ENCODE measurements around the gene KLHDC7B. TPM values are rescaled to one million over a fixed set of nuclear protein-coding genes. Genes with fewer than 3 reads are reported as not detected.

Gene KLHDC7B
- total and polyA plus RNA-seq, 2 donors (not counting 3 experiments of a cell fraction or from before 2014, with no cell fraction given): not detected

- Histone ChIP-seq H3K9me1 (replicated peaks; ENCODE audit: control insufficient read depth, extremely low read depth, insufficient read depth, low read length) (no peaks in the 10 kb centered on the region), H3K36me3 (ENCODE audit: control insufficient read depth in 2 of 2, extremely low read depth in 1 of 2, insufficient read depth in 2 of 2, low read length in 2 of 2) (peaks cover 0 to 22% of the 10 kb centered on the region in 2 experiments), H3K9me3 (replicated peaks; ENCODE audit: control insufficient read depth, insufficient read depth, low read length) (no peaks in the 10 kb centered on the region), H3K79me2 (ENCODE audit: control insufficient read depth, insufficient read depth, low read length) (peaks cover 10% of the 10 kb centered on the region), H3K4me3 (replicated peaks in 1 of 3; ENCODE audit: insufficient read depth in 1 of 3, low read depth in 1 of 3, low read length in 3 of 3) (peak overlapping the region; percentile 45 to 66 (median 47)), H3K27me3 (ENCODE audit: control insufficient read depth in 2 of 2, insufficient read depth in 2 of 2, low read length in 2 of 2) (peaks cover 0 to 6% of the 10 kb centered on the region in 2 experiments), H3K27ac (ENCODE audit: insufficient read depth, low read depth, low read length) (peak overlapping the region; percentile 7), H3K4me1 (ENCODE audit: control insufficient read depth, extremely low read depth, insufficient read depth, low read length) (peaks cover 18% of the 10 kb centered on the region), H3K9ac (replicated peaks; ENCODE audit: extremely low read depth, insufficient read depth, low read length) (peak overlapping the region; percentile 26), H2AFZ (ENCODE audit: low read depth, low read length) (peak overlapping the region; percentile 75), H3K4me2 (ENCODE audit: insufficient read depth, low read length) (peak overlapping the region; percentile 45), H4K20me1 (replicated peaks; ENCODE audit: control insufficient read depth, extremely low read depth, insufficient read depth, low read length) (no peaks in the 10 kb centered on the region)
- POLR2A ChIA-PET: interaction anchor here (0.7 to 1.5 kb wide), 3 partner anchors 12 to 57 kb away, joined by 4 to 12 read pairs (median 7); partner anchors contain the start of genes CHKB, LMF2 and NCAPH2
- TF ChIP-seq CTCF (IDR thresholded peaks at IDR 0.05; ENCODE audit: extremely low read depth in 1 of 2, insufficient read depth in 1 of 2, low read depth in 1 of 2, low read length in 2 of 2) (peak in 1 of 2 donors; percentile 70), EZH2 (IDR thresholded peaks at IDR 0.05; ENCODE audit: borderline replicate concordance, low read depth, low read length, severe bottlenecking) (no peak), POLR2AphosphoS5 (IDR thresholded peaks at IDR 0.05; ENCODE audit: insufficient read depth, low read depth, low read length) (no peak), MAX (IDR thresholded peaks at IDR 0.05; ENCODE audit: insufficient read depth, insufficient read length) (no peak)
- no TSS peak for BruUV-seq (replicated peaks)
- CTCF ChIA-PET: interaction anchor here (0.8 to 2.7 kb wide), 39 partner anchors 8 to 283 kb away, joined by 3 to 34 read pairs (median 4); partner anchors contain the start of genes ARSA, CHKB, KLHDC7B and LMF2
- dilution Hi-C loops (cut with MboI; ENCODE audit: extremely low pct_ligation_motif_present, low sequenced_read_pairs): no loop called here
- DNase-seq (ENCODE audit: low read depth, low spot score) (no peak), FAIRE-seq (no peak)
- intact Hi-C loops (cut with micrococcal nuclease): loop anchor here (1.0 to 2.0 kb wide), 4 partner anchors 17 to 147 kb away; partner anchors contain the start of genes CHKB, NCAPH2 and SHANK3
Measured at GRCh38 chr22:50525858-50526107, 19.9 kb upstream of the KLHDC7B start.

Data from endothelial cell of umbilical vein (primary cell).